Non-pigmented ciliary epithelial cell (primary cell): Measurements from ENCODE around the gene SAV1.
"Not testable (repeated sequence)": the region's sequence is repeated elsewhere in the genome, so short reads cannot be mapped to it uniquely, and the experiment has no call there.

Experiments used
- DNase-seq: peaks from one replicate; pipeline ENCODE4 v3.0.0-alpha.2; 2010; ENCODE audit warnings: low read depth

Gene SAV1

DNA sequence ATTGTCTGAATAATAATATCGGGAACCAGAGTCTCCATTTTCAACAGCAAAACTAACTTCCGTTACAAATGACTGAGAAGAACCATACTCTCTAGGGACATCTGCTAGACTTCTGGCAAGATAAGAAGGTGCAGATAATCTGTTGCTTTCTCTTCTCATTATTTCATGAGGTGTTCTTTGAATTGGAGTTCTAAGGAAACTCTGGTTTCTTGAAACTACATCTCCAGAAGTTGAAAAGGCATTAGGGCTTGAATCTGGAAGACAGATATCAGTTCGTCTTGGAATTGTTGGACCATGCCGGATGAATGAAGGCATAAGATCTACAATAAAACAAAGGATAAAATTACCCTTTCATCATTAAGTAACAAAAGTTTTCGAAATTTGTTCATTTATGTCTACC, 2.8 kb downstream of the SAV1 start:
- not testable (repeated sequence) for DNase-seq

DNA sequence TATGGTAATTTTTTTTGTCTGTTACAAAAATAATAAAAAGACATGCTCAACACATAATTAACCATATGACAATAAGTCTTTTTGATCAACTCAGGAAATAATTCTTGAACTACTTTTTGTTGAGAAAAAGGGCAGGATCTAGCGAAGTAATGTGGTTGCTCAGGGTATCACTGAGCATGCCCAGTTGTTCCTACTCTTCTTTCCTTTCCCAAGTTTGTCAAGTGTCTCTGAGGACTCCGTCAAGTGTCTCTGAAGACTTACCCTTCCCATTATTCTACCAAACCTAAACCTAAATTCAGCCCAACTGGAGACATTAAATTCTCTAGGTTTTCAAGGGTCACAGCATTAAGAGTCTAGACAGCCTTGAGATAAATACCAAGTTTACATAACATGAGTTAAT, 3.5 kb downstream of the SAV1 start:
- not testable (repeated sequence) for DNase-seq

DNA sequence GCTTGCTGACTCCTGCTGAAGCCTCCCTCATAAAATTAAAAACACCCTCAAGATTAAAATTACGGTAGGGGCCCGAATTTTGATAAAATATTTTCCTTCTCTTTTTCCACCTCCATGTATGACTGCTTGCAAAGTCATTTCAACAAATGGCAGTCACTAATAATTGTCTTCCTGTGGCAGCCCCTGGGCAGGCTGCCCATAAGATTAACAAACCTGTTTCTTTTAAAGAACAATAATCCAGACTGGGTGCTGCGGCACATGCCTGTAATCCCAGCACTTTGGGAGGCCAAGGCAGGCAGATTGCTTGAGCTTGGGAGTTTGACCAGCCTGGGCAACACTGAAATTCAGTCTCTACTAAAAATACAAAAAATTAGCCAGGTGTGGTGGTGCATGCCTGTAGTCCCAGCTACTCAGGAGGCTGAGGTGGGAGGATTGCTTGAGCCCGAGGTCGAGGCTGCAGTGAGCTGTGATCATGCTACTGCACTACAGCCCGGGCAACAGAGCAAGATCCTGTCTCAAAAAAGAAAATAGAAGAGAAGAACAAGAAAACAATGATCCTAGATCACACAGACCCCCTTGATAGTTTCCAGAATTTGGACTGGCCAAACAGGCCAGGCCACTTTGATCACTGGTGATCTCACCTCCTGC, 8.7 kb downstream of the SAV1 start:
- no peak for DNase-seq

- no peak for DNase-seq
Measured at GRCh38 chr14:50658203-50658602, 9.9 kb downstream of the SAV1 start.

GRCh38 chr14:50657753-50658152, 10.4 kb downstream of the SAV1 start:
- DNase-seq: no peak

- DNase-seq: no peak
Measured at GRCh38 chr14:50656776-50657175, 11.3 kb downstream of the SAV1 start.

- no peak for DNase-seq
Measured at GRCh38 chr14:50649691-50650090, 18.4 kb downstream of the SAV1 start.

DNA sequence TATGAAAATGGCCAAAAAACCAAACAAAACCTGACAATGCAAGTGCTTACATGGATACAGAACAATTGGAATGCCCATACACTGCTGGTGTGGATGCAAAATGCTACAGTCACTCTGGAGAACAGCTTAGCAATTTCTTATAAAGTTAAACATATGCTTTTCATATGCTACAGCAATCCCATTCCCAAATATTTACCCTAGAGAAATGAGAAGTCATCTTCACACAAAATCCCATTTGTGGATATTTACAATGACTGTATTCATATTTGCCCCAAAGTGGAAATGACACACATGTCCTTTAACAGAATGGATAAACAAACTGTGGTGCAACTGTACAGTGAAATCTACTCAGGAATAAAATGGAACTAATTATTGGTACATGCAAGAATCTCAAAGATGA, 20.4 kb downstream of the SAV1 start:
- DNase-seq: no peak

GRCh38 chr14:50647282-50647681, 20.8 kb downstream of the SAV1 start:
- no peak for DNase-seq

DNA sequence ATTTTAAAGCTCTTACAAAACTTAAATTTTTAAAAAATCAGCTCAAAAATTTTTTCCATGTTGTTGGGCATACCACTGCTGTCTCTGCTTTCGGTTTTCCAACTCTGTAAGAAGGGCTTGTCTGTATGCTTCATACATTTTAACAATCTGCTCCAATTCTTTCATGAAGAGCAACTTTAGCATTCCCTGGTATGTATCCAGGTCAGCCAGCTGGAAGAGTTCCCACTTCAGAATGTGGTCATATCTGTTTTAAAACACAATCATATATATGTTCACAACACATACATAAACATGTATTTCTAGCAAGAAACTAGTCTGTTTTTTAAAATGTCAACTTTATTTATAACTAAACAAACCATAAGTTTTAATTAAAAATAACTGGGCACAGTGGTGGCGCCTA, 33.0 kb downstream of the SAV1 start:
- no peak for DNase-seq

DNA sequence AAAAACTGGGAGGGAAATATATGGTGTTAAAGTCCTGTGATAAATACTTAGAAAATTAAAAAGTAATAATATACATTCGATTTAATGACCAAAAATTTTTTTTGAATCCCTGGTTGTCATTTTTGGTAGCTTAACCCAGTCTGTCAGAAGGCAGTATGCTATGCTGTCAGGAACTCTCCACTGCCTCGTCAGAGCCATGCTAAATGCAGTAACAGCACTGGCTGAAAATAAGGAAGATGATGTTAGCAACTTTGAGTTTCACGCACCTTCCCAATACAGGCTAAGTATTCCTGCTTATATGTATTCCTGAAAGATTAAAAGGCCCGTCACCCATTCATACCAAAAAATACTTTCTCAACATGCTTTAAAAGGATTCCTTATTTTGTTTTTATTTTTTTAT, 34.2 kb downstream of the SAV1 start:
- no peak for DNase-seq

GRCh38 chr14:50631408-50631821, 36.7 kb downstream of the SAV1 start:
- DNase-seq: no peak

- not testable (repeated sequence) for DNase-seq
Measured at GRCh38 chr14:50624947-50625346, 43.2 kb downstream of the SAV1 start.

GRCh38 chr14:50624447-50624846, 43.7 kb downstream of the SAV1 start:
- DNase-seq: no peak

- no peak for DNase-seq
Measured at GRCh38 chr14:50622978-50623377, 45.1 kb downstream of the SAV1 start.

GRCh38 chr14:50620341-50620740, 47.8 kb downstream of the SAV1 start:
- peak; percentile 24 for DNase-seq

DNA sequence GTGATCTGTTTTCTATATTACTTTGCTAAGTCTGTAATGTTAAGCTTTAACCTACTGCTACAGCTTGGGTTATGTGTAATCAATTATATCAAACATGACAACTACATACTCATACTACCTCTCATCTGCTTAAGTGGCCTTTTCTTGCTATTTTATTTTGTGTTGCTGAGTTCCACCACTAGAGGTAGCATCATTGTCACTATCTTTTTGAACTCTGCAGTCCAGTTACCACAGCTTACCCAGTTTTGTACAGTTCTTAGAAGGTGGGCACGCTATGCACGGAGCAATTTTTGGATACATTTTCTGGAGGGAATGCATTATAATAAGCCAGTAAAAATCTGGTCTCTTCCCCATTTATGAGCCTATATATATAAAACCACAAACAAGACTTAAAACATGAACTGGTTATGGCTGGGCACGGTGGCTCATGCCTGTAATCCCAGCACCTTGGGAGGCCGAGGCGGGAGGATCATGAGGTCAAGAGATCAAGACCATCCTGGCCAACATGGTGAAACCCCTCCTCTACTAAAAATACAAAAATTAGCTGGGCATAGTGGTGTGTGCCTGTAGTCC, 48.5 kb downstream of the SAV1 start:
- DNase-seq: peak; percentile 26

DNA sequence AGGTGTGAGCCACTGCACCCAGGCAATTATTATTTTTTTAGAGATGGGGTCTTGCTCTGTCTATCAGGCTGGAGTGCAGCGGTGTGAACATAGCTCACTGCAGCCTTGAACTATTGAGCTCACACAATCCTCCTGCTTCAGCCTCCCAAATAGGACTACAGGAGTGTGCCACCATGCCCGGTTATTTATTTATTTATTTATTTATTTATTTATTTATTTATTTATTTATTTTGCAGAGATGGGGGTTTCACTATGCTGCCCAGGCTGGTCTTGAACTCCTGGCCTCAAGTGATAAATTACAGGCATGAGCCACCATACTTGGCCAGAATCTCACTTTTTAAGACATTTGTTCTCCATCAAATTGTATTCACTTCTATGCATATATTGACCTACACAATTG, 51.8 kb downstream of the SAV1 start:
- DNase-seq: no peak

DNA sequence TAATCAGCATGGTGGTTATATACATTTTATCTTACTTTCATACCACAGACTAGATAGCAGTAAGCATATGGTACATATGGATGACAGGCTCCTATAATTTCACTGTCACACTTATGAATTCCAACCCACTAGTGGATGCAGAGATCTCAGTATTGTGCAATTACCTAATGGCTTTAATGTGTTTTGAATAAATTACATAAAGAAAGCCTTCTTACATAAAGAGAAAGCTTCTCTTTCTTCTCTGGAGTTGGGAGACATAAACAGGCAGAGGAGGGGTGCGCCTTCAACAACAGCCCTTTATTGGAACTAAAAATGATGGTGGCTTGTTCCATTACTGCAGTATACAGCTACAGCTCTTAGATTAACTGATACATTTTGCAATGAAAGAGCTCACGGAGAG, 52.6 kb downstream of the SAV1 start:
- no peak for DNase-seq

DNA sequence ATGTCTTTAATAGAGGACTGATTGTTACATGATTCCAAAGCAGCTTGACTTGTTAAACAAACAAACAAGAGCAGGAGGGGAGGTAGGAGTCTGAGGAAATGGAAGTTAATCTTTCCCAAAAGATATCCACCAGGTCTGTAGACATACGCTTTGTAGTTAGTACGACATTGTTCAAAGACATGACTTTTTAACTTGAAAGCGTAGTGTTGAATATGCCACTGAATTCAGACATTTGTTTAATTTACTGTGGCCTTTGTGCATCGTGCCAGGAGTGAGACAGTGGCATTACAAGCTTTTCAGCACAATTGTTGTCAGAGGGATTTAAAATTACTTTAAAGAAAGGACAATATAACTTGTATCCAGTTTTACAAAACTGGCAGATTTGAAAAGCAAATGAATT, 53.0 kb downstream of the SAV1 start:
- no peak for DNase-seq

- DNase-seq: no peak
Measured at GRCh38 chr14:50612806-50613205, 55.3 kb downstream of the SAV1 start.

DNA sequence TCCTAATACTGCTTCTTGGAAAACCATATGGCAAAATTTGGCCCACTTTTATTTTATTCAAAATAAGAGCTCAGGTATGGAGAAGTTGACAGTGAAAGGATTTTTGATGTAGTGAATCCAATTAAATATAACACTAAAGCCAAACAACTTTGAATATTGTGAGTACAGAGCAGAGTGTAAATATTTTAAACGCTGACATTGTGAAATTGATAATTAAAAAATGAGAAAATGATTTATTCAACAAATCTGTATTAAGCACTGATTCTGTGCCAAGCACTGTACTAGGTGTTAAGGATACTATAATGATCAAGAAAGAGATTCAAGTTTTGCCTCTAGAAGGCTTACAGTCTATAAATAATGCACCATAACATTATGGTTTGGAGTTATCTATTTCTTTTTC, 57.6 kb downstream of the SAV1 start:
- no peak for DNase-seq

- DNase-seq: no peak
Measured at GRCh38 chr14:50608302-50608851, 59.7 kb downstream of the SAV1 start.

DNA sequence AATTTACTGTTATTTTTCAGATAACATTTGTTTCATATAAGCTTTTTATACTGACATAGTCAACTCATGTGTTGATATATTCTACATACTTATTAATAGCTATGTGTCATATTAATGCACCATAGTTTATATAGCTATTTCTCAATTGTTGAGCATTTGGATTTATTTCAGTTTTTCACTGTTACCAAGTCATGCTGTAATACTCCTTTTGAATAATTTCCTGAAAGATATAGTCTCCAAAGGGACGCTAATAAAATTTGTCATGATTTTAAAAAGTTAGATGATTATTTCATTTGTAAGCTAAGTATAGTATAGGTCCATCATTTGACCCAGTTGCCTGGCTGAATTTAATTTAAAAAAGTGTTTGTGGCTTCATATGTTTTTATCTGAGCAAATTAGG, 60.3 kb downstream of the SAV1 start:
- DNase-seq: no peak
